GM21576 (cell line): ENCODE results near the gene NAALADL2.

Source experiments
- ATAC-seq: cut with Tn5 transposase; IDR thresholded peaks from one replicate; pipeline ENCODE4 v1.9.1; 2021; ENCODE audit warnings: mild to moderate bottlenecking, moderate library complexity; ENCODE audit not compliant: unreplicated experiment

Gene NAALADL2

DNA sequence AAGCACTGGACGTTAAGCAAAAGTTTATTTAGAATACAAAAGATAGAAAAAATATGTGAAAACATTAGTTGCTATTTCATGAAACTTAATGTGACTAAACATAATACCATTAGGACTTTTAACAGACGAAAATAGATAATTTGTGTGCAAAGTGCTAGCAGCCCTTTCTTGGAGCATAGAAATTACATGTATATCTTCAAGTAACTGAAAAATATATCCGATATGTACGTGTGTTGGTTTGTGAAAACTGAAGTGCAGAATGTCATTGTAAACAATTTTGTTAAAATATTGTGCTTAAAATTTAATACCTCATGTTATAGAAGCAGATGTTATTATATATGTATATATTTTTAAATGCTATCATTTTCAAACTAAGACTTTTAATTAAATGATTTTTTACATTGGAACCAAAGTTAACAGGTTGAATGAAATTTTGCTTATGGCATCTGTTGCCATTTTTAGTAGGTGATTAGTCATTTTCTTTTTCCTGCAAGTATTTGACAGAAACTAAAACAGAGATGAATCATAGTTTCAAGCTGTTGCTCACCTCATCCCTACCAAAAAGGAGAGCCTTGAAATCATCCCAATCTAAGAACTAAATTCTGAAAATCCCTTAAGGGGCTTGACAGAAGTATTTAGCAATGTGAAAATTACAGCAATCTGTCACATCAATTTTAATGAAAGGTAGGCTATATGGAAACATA, 334.8 kb downstream of the NAALADL2 start:
- peak; percentile 69 for ATAC-seq

DNA sequence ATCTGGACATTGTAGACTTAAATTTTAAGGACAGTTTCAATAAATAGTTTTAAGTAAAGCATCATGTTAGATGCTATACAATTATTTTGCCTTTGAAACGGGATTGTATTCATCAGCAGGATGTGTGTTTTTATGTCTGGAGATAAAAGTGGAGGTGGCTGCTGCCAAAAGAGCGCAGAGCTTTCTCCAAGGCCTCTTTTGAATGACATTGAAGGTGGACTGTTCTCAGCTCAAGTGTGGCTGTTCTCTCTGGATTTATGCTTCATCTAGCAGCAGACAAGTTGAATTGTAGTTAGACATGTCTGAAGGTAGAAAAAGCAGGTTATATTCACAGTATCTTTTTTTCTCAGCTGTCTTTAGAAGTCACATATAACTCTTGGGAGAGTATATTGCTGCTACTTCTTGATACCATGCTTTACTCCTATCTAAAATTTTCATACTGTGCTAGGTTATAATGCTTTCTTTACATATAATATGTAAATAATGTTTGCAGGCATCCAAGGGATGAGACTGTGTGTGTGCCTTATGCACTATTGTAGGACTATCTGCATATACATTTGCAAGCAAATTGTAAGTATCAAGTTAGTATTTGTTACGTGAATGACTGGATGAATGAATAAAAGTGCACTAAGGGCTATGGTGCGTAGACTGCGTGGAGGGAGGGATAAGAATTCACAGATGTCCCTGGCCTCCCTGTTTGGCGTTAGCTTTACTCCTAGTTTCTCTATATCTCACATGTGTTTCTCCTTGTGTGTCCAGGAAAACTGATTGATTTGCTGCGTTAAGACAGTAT, 340.1 kb downstream of the NAALADL2 start:
- ATAC-seq = no peak

GRCh38 chr3:175199961-175200360, 340.8 kb downstream of the NAALADL2 start:
- no peak for ATAC-seq

GRCh38 chr3:175200391-175201095, 341.4 kb downstream of the NAALADL2 start:
- no peak for ATAC-seq

DNA sequence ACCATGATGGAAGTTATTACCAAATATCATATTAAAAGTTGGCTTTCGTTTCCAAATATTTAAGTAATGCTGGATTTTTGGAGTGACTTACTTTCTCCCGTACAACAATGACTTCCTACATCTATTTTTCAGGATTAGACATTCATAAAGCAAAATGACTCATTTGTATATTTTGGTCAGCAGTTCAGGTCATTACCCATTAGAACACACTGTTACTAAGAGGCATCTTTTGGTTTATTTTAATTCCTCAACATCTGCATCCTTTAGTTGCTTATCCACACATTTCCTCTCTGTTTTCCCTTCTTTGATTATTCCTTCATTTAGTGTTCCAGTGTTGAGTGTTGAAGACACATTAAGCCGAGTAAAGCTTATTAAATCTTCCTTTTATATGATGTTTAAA, 348.2 kb downstream of the NAALADL2 start:
- ATAC-seq = no peak

- no peak for ATAC-seq
Observed at GRCh38 chr3:175208326-175208725, 349.2 kb downstream of the NAALADL2 start.

GRCh38 chr3:175211466-175211865, 352.3 kb downstream of the NAALADL2 start:
- ATAC-seq = no peak

DNA sequence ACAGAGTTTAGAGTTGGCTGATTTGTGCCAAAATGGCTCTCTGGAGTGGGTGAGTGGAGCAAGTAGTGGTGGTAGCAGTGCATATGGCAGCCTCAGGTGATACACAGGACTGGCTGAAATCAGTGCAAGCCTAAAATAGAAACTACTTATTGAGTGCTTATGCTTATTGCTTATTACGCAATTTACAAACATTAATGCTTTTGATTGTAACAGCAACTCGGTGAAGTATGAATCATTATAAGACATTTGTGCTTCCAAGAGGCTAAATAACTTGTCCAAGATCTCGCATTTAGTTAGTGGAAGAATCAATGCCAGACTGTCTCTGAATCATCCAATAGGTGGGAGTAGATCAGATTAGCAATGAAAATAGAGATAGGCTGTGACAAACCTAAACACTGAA, 353.8 kb downstream of the NAALADL2 start:
- no peak for ATAC-seq

DNA sequence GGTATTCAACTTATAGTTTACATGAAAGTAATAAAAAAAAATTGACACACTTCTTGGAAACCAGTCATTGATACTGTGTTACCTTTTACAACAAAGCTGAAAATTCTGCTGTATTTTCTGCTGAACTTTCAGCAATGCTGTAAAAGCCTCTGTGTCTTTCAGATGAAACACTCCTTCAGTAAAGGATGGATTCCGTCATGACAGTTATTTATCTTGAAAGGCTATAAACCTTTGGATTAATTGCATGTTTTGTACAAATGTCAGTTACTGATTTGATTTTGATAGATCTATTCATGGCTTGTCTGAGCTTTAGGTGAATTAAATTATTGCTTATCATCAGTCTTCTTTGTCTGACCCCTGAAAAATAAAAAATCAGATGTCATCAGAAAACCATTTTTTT, 355.1 kb downstream of the NAALADL2 start:
- no peak for ATAC-seq

GRCh38 chr3:175215833-175216232, 356.7 kb downstream of the NAALADL2 start:
- ATAC-seq = no peak

- ATAC-seq = no peak
Observed at GRCh38 chr3:175222356-175222755, 363.2 kb downstream of the NAALADL2 start.

- ATAC-seq = no peak
Observed at GRCh38 chr3:175224051-175224450, 364.9 kb downstream of the NAALADL2 start.

GRCh38 chr3:175226444-175226843, 367.3 kb downstream of the NAALADL2 start:
- ATAC-seq = no peak

GRCh38 chr3:175227126-175227525, 368.0 kb downstream of the NAALADL2 start:
- no peak for ATAC-seq

GRCh38 chr3:175233957-175234940, 375.1 kb downstream of the NAALADL2 start:
- no peak for ATAC-seq

DNA sequence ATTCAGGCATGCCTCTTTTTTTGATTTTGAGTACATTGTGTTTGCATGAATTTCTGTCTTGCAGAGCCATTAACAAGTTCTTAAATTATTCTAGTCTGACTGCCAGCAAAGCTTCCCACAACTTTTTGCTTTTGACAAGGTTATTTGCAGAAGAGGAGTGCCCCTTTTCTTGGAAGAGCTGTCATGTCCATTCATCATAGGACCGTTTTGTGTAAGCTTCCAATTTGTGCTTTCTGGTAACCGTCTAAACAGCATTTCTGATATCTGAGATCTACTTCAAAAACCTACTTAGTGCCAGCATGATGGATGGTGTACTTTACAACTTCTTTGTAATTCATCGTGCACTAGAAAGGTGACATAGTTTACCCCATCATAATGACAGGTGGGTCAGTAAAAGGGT, 379.7 kb downstream of the NAALADL2 start:
- no peak for ATAC-seq

DNA sequence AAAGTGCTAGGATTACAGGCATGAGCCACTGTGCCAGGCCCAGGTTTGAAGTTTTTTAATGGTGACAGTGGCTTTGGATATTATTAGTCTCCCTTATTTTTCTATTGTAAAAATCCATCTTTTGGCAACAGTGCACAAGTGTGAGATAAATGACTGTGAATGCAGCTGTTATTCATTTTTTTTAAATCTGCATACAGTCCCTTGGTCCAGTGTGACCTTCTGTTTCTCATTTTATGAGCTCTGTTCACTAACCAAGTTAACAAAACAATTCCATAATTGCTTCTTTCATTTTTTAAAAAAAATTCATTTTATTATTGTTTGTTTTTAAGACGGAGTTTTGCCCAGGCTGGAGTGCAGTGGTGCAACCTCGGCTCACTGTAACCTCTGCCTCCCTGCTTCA, 381.8 kb downstream of the NAALADL2 start:
- no peak for ATAC-seq

GRCh38 chr3:175242243-175242642, 383.1 kb downstream of the NAALADL2 start:
- ATAC-seq = no peak

DNA sequence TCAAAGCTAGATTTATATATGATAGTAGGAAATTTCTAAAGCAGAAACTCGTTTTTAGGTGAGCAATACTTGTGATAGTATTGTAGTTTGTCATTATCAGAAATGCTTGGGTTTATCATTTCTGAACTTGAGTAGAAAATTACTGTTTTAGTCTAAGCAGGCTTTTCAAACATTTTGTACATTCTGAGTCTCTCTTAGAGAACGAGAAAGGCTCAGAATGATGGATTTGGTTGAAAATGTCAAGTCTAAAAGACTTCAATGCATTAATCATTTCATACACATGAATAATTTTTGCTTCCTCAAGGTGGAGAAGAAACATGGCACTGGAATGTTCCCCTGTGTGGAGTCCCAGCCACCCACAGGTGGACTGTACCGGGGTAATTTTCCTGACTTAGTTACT, 387.1 kb downstream of the NAALADL2 start:
- ATAC-seq = no peak

DNA sequence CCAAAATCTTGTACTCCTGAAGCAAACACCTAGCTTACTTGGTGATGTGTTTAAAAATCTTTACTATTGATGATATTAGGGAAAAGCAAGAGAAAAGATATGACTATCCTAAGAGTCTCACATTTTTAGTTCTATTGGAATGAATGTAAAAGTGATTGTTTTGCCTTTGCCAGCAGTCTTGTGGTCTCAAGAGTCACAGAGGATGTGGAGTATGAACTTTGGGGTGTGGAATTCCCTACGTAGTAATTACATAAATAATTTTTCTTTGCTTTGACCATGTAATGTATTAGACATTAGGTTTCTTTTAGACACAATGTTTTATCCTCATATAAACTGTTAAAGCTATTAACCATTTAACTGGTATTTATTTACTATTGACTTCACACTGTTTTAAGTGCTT, 387.6 kb downstream of the NAALADL2 start:
- ATAC-seq = no peak

DNA sequence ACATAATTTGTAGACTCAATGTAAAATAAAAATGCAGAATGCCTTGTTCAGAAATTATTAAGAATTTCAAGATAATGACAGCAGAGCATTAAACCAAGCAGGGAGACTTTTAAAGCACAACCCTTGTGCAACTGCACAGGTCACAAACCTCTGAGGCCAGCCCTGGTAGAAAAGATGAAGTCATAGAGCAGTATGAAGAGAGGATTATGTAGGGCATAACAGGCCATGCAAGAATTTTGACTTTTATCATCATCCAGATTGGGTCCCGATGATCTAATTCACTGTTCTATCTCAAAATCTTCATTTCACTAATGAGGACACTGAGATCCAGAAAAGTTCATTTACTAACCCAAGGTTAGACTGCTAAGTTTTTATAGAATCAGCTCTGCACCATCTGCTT, 388.5 kb downstream of the NAALADL2 start:
- no peak for ATAC-seq
